Pancreas (tissue), 10 donors: Measurements from ENCODE around the gene SHISAL2A. TPM values are rescaled to one million over a fixed set of nuclear protein-coding genes. Genes with fewer than 3 reads are reported as not detected.

ENCODE experiments used
- ATAC-seq, 4 donors: fragments of 200-7000 bp; cut with Tn5 transposase; one replicate each; pipeline versions ENCODE4 v1.8.0 to v1.9.1; 2020; ENCODE audit warnings: mild to moderate bottlenecking in 4 of 4, moderate library complexity in 4 of 4
- DNase-seq, 6 donors: peaks; one replicate each; pipeline ENCODE4 v3.0.0-alpha.2; 2020
- FAIRE-seq: peaks from 2 replicates; lab custom pipeline; 2012; peaks lifted over from hg19 to GRCh38; lab: Jason Lieb, UNC
- H3K27ac ChIP-seq, 4 donors: fragments of 200-600 bp; sonication (generic); 1 replicate in 3 of 4; 2 replicates in 1 of 4; pipeline versions ENCODE4 v1.5.0 to v1.8.0; 2020
- H3K27me3 ChIP-seq, 4 donors: fragments of 200-600 bp; one replicate each; pipeline ENCODE4 v1.8.0; 2021
- H3K36me3 ChIP-seq, 3 donors: fragments of 200-600 bp; sonication (generic) in 1 of 3; one replicate each; pipeline versions ENCODE4 v1.5.0 to v1.8.0; 2020 to 2021
- H3K4me1 ChIP-seq, 3 donors: fragments of 200-600 bp; one replicate each; pipeline ENCODE4 v1.8.0; 2021
- H3K4me3 ChIP-seq, 4 donors: fragments of 200-600 bp; sonication (generic) in 2 of 4; one replicate each; pipeline versions ENCODE4 v1.5.0 to v1.8.0; 2020 to 2021
- H3K9me3 ChIP-seq, 4 donors: fragments of 200-600 bp; one replicate each; pipeline ENCODE4 v1.8.0; 2021
- WGBS, 2 donors: extraction: QIAGEN DNeasy Blood & Tissue Kit; methylation state at CpG; one replicate each; pipeline ENCODE4 v1.1.7; 2013; 5-methylcytosine and 5-hydroxymethylcytosine counted together
- intact Hi-C, 3 donors: fragments of 100-400 bp; cut with DNase I; formaldehyde crosslinking; loops; one replicate each; pipeline versions ENCODE4 v1.11.1 to v1.14.2; 2022
- polyA plus RNA-seq, 2 donors: library from polyadenylated mRNA; stranded (reverse); fragments of 200-250 nt; gene quantifications; one replicate each; pipeline ENCODE4 v1.2.3, GENCODE V29; 2013
- total RNA-seq, 6 donors: library from RNA; stranded (reverse); fragmentation: NEBNext Ultra II Directional in 4 of 6; extraction: Animal tissue kit (Norgen Biotek cat#: 25700) in 4 of 6; gene quantifications; one replicate each; pipeline versions ENCODE4 v1.2.1 to v1.2.4, GENCODE V29; 2021 to 2023
- TF ChIP-seq, protein P1 (sequence below), 4 donors: fragments of 200-600 bp; sonication (generic) in 3 of 4; IDR thresholded peaks; one replicate each; pipeline versions ENCODE4 v1.5.0 to v1.8.0; 2021; ENCODE audit warnings: antibody characterized with exemption in 4 of 4
- donor health status: healthy with polysubstance abuse.
- donor health status: DM: no; HTN: no; CAD: no; lungs with moderate emphysema.
- donor health status: DM: no; HTN: no; CAD: no.
- donor health status: control.
- donor health status: control.
- donor health status: Bipolar disorder and iron deficiency.
- donor health status: DM: yes; HTN: yes; CAD: no.
- donor health status: DM: no; HTN: no; CAD: no.
- donor health status: DM: no; HTN: no; CAD: no.
- donor health status: DM: yes; HTN: yes; CAD: no.

Gene SHISAL2A
- under 1 TPM in 4 of 6 donors, not detected in 2; 0.28 to 0.66 (median 0.51) TPM for total RNA-seq
- under 1 TPM in 1 of 2 donors, not detected in 1; 0.19 TPM for polyA plus RNA-seq

DNA sequence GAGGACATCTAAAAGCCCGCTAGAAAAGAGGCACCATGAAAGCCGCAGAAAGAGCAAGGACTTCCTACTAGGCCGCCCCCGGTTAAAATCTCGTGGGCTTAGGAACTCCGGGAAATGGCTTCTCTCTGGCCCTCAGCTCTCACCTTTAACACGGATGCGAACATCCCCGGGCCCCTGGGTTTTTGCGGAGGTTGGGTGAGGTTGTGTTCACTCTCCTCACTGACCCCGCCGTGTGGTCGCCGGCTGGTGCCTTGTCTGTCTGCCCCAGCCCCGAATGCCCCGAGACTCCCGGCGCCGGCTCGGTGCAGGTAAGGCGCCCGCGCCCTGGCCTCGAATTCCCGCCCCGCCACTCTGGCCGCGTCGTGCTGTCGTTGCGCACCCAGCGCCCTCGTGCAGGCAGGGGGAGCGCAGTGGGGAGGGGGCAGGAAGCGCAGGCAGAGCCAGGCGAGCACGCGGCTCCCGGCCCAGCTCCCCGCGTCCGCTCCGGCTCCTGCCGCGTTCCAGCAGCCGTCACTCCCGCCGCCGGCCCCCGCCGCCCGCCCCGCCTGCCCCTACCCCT is at the start of gene SHISAL2A:
TSS of gene SHISAL2A (plus strand) at position 437 of the 559 bp plus-strand sequence. CDS start 326 bp downstream, outside the sequence.
- TF ChIP-seq, protein P1, sequence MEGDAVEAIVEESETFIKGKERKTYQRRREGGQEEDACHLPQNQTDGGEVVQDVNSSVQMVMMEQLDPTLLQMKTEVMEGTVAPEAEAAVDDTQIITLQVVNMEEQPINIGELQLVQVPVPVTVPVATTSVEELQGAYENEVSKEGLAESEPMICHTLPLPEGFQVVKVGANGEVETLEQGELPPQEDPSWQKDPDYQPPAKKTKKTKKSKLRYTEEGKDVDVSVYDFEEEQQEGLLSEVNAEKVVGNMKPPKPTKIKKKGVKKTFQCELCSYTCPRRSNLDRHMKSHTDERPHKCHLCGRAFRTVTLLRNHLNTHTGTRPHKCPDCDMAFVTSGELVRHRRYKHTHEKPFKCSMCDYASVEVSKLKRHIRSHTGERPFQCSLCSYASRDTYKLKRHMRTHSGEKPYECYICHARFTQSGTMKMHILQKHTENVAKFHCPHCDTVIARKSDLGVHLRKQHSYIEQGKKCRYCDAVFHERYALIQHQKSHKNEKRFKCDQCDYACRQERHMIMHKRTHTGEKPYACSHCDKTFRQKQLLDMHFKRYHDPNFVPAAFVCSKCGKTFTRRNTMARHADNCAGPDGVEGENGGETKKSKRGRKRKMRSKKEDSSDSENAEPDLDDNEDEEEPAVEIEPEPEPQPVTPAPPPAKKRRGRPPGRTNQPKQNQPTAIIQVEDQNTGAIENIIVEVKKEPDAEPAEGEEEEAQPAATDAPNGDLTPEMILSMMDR (IDR thresholded peaks at IDR 0.05): no peak
- peak within 1 kb of the TSS in 3 of 4 donors; percentile 40 to 52 (median 42) for H3K4me3 ChIP-seq
- H3K27me3 ChIP-seq: peaks cover 0 to 5% (median 0%) of the 10 kb centered on the region in 4 donors
- ATAC-seq: peak; percentile 74 to 83 (median 79)
- 13 to 14% methylated on average over 35 to 53 of the region's 53 CpGs for WGBS, 2 donors
- FAIRE-seq: no peak
- no peaks in the 10 kb centered on the region for H3K9me3 ChIP-seq
- peak; percentile 16 to 76 (median 38) for DNase-seq
- H3K27ac ChIP-seq: no peak within 1 kb of the TSS
- intact Hi-C loops: no loop called here
- H3K36me3 ChIP-seq: no peaks in the 10 kb centered on the region
- H3K4me1 ChIP-seq: peaks cover 0 to 4% (median 0%) of the 10 kb centered on the region in 3 donors

DNA sequence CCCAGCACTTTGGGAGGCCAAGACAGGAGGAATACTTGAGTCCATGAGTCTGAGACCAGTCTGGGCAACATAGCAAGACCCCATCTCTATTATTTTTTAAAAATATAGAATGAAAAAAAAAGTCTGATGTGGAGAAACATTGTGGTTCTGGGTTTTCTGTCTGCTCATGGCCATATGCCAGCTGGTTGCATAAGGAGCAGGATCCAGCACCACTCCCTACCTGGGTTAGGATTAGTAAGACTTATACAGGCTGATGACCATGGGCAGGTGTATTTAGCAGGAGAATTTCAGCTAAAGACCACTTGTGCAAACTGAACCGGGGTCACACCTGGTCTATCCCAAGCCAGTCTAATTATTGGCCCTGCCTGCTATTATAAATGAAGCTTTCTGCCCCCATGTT is 47.5 kb upstream of the SHISAL2A start:
- Histone ChIP-seq H3K36me3 (no peaks in the 10 kb centered on the region), H3K27me3 (no peaks in the 10 kb centered on the region), H3K4me1 (no peaks in the 10 kb centered on the region), H3K27ac (no peak overlapping the region), H3K4me3 (no peak overlapping the region), H3K9me3 (no peaks in the 10 kb centered on the region)
- ATAC-seq: no peak
- no peak for FAIRE-seq
- intact Hi-C loops: no loop called here
- TF ChIP-seq, protein P1 (IDR thresholded peaks at IDR 0.05): no peak
- DNase-seq: no peak
- WGBS, 2 donors: 30 to 36% methylated on average over 1 of the region's 1 CpG

DNA sequence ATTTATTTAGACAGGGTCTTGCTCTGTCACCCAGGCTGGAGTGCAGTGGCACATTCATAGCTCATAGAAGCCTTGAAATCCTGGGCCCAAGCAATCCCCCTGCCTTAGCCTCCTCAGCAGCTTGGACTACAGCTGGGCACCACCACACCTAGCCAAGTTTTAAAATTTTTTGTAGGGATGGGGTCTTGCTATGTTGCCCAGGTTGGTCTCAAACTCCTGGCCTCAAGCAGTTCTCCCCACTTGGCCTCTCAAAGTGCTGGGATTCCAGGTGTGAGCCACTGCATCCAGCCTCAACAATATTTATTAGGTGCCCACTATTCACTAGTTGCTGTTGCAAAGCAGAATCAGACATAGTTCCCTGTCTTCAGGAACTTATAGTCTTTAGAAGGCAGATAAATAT is 44.9 kb upstream of the SHISAL2A start:
- H3K4me1 ChIP-seq: no peaks in the 10 kb centered on the region
- no peaks in the 10 kb centered on the region for H3K9me3 ChIP-seq
- FAIRE-seq (no peak), DNase-seq (no peak), ATAC-seq (no peak)
- no peaks in the 10 kb centered on the region for H3K27me3 ChIP-seq
- no peak overlapping the region for H3K4me3 ChIP-seq
- intact Hi-C loops: no loop called here
- no peaks in the 10 kb centered on the region for H3K36me3 ChIP-seq
- H3K27ac ChIP-seq: no peak overlapping the region
- TF ChIP-seq, protein P1 (IDR thresholded peaks at IDR 0.05): no peak

DNA sequence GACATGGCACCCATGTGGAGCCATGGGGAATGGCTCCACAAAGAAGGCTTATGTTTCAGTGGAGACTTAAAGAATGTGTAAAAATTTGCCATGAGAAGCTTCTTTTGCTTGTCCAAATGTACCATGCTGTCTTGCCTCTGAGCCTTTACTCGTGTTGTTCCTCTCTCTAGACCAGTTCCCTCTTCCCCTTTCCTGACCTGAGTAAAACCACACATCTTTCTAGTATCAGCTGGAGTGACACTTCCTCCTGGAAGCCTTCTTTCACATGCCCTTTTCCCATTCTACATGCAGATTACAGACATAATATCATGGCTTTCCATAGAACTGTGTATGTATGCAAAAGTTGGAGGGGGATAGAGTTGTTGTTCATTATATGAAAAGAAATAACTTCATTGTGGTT is 44.4 kb upstream of the SHISAL2A start:
- intact Hi-C loops: no loop called here
- Histone ChIP-seq H3K4me1 (no peaks in the 10 kb centered on the region), H3K27me3 (no peaks in the 10 kb centered on the region), H3K36me3 (no peaks in the 10 kb centered on the region), H3K4me3 (no peak overlapping the region), H3K9me3 (no peaks in the 10 kb centered on the region), H3K27ac (no peak overlapping the region)
- 35 to 63% methylated on average over 1 of the region's 1 CpG for WGBS, 2 donors
- ATAC-seq (peak in 1 of 4 donors; percentile 56), DNase-seq (no peak), FAIRE-seq (no peak)
- TF ChIP-seq, protein P1 (IDR thresholded peaks at IDR 0.05): no peak

DNA sequence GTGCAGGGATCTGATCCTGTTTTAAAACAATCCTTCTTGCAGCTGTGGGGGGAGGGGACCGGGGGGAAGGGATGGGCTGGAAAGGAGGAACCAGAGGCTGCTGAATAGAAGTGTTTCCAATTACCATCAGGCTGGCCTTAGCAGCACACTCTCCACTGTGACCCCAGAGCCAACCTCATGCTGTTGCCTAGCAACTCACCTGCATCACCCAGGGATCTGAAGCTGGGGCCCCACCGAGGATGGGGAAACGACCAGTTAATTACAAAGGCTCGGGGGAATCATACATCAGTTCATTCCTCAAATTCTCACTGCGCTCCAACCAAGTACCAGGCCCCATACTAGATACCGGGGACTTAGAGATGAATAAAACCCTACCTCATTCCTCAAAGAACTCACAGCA is 42.7 kb upstream of the SHISAL2A start:
- H3K4me3 ChIP-seq: no peak overlapping the region
- ATAC-seq: peak in 1 of 4 donors; percentile 45
- H3K9me3 ChIP-seq: no peaks in the 10 kb centered on the region
- no peak overlapping the region for H3K27ac ChIP-seq
- no peak for DNase-seq
- WGBS, 2 donors: 53 to 56% methylated on average over 6 of the region's 6 CpGs
- H3K36me3 ChIP-seq: no peaks in the 10 kb centered on the region
- FAIRE-seq: no peak
- H3K4me1 ChIP-seq: no peaks in the 10 kb centered on the region
- TF ChIP-seq, protein P1 (IDR thresholded peaks at IDR 0.05): no peak
- intact Hi-C loops: no loop called here
- no peaks in the 10 kb centered on the region for H3K27me3 ChIP-seq
